HG03469 (cell line): Measurements from ENCODE around the gene PDSS2.

Source experiments
- ATAC-seq: cut with Tn5 transposase; IDR thresholded peaks from one replicate; pipeline ENCODE4 v1.9.1; 2021; ENCODE audit warnings: mild to moderate bottlenecking, moderate library complexity, moderate number of reproducible peaks; ENCODE audit not compliant: unreplicated experiment

Gene PDSS2

DNA sequence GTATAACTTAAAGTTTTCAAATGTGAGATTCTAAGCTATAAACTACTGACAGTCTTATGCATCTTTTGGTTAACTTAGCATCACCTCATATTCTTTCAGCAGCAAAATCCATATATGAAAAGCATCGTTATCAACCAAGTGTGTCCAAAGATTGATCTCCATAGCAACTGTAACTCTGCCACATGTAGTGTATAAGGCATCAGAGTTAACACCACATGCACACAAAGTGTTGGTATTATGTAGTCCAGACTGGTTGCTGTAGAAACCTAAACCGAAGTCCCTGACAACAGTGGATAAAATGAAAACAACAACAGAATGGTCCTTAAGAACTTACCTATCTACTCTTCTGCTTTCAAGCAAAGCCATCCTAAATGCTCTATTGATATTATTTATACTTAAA, 39.6 kb downstream of the PDSS2 start:
- ATAC-seq, result no peak

DNA sequence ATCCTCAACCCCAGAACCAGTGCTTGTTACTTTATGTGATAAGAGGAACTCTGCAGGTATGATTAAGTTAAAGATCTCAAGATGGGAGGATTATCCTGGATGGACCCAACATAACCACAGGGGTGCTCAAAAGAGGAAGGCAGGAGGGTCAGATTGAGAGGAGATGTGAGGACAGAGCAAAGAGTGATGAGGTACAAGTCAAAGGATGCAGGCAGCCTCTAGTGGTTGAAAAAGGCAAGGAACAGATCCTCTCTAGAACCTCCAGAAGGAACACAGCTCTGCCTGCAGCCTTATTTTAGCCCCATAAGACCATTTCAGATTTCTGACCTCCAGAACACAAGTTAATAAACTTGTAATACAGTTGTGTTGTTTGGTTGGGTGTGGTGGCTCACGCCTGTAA, 41.2 kb downstream of the PDSS2 start:
- no peak for ATAC-seq

- no peak for ATAC-seq
Measured at GRCh38 chr6:107416145-107416544, 43.2 kb downstream of the PDSS2 start.

DNA sequence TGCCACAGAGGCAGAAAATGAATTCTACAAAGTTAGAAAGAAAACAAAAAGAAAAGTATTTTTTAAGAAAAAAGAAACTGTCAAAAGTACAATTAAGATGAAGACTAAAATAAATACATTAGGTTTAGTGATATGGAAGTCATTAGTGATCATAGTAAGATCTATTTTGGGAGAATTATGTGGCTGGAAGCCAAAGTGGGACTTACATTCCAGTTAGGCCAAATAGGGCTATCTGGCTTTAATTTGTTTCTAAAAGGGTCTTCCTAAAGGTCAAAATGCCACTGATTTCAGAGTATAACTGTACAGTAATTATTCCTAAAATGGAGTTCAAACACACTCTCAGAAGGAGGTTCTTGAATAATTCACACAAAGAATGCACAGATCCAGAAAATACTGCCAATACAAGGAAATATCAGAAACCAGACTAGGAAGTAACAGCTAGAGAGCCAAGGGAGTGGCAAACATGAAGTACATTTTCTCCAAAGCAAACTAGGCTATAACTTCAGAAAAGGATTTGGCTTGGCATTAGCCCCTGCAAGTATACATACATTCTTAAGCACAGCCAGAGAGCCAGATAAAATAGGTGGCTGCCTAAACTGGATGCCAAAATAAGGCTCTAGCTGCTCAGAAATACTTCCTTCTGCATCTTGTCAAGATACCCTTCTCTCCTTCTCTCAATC, 45.3 kb downstream of the PDSS2 start:
- no peak for ATAC-seq

DNA sequence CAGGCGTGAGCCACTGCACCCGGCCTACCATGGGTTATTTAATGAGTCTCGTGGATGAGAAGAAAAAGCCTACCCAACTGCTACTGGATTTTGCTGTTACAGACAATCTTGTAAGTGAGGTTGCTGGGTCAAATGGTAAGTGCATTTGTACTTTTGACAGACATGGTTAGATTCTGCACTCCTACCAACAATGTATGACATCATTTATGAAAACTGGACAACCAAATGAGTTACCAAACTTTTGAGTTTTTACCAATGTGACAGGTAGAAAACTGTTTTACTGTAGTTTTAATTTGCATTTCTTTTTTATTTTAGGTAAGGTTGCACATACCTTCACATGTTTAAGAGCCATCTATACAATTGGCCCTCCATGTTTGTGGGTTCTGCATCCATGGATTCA, 48.2 kb downstream of the PDSS2 start:
- ATAC-seq, result no peak

DNA sequence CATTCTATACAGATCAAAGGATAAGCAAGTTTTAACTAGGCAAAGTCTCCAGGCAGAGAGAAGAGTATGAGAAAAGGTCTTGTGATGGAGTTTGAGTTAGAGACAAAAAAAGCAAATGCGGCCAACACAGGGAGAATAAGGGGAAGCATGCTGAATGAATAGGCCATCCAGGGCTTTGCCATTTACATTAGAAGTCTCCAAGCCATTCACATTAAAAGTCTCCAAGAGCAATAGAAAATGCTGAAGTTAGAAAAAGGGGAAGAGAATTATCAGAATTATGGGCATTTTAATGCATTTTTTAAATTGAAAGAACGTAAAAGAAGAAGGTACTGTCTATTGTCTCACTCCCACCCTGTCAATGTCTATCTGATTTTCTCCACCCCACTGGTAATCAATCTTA, 49.4 kb downstream of the PDSS2 start:
- ATAC-seq, result no peak

GRCh38 chr6:107408714-107409113, 50.6 kb downstream of the PDSS2 start:
- no peak for ATAC-seq

GRCh38 chr6:107405002-107405401, 54.4 kb downstream of the PDSS2 start:
- ATAC-seq, result no peak

DNA sequence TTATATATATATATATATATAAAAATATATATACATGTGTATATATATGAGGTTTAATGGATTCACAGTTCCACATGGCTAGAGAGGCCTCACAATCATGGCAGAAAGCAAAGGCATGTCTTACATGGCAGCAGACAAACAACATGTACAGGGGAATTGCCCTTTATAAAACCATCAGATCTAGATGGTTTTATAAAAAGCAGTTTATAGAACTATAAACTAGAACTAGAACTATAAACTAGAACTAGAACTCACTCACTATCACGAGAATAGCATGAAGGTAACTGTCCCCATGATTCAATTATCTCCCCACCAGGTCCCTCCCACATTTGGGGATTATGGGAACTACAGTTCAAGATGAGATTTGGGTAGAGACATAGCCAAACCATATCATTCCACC, 56.8 kb downstream of the PDSS2 start:
- ATAC-seq, result no peak

GRCh38 chr6:107401573-107401972, 57.8 kb downstream of the PDSS2 start:
- no peak for ATAC-seq

DNA sequence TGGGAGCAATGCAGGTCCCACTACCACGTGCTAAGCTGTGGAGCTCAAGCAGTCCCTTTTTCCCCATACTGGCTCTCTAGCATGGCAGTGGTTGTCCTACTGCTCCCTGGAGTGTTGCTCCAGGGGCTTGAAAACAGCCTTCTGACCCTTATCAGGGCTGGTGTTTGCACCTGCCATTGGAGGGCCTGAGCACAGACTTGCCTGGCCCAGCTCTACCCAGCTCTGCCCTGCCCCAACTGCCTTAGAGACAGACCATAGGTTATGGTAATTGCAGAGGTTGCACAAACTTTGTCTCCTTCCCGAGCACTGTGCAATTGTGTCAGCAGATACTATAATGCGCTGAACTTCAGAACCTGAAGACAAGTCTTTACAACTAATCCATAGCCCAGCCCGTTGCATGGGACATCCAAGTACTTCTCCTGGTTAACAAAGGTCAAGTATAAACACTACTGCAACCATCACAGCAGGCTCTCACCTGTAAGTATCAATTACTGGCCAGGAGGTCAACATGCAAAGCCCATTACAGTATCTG, 58.7 kb downstream of the PDSS2 start:
- no peak for ATAC-seq

GRCh38 chr6:107399935-107400334, 59.4 kb downstream of the PDSS2 start:
- no peak for ATAC-seq

- ATAC-seq, result no peak
Measured at GRCh38 chr6:107398001-107398400, 61.4 kb downstream of the PDSS2 start.

- ATAC-seq, result no peak
Measured at GRCh38 chr6:107396211-107396610, 63.2 kb downstream of the PDSS2 start.

DNA sequence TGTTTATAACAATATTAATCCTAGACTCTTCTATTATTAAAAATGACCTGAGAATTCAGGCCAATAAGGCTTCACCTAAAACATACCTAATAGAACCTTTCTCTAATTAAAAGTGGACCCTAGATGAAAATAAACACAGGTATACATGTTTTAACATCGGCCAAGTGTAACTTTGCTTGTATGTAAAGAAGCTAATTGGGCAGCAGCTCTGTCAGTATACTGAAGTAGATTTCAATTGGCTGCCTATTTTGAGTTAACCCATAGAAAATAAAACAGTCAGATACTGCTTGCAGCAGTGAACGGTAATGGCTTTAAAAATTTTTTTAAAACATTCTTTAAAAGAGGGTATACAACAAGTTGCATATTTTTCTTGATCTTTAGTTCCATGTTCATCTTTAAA, 67.3 kb downstream of the PDSS2 start:
- no peak for ATAC-seq

- no peak for ATAC-seq
Measured at GRCh38 chr6:107390685-107391435, 68.5 kb downstream of the PDSS2 start.

DNA sequence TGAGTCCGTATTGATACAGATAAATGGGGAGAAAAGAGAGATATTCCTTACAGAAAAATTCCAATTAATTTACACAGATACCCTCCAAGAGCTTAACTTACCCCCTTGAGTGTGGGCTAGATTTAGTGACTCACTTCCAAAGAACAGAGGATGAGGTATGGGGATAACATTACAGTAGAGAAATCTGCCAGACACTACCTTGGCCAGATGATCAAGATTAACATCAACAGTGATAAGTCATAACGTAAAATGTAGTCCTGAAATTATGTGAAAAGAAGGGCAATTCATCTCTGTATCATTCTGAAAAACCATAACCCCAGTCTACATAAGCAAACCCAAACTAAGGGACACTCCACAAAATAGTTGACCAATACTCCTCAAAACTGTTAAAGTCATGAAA, 69.3 kb downstream of the PDSS2 start:
- no peak for ATAC-seq

DNA sequence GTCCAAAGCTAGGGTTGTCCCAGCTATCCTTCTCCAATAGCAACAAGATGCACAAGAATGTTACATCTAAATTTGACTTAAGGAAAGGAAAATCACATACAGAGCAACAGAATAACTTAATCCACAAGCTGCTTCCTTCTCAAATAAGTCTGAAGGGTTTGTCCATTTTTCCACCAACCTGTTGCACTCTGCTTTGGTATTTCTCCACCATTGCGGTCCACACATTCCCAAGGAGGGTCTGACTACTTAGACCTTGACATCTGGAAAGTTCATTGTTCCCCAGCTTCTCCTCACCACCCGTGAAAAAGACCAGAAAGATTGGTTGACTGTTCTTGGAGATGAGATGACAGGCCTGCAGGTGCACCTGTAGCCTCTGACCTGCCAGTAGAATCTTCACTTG, 72.5 kb downstream of the PDSS2 start:
- no peak for ATAC-seq

GRCh38 chr6:107386340-107386739, 73.0 kb downstream of the PDSS2 start:
- ATAC-seq, result no peak

DNA sequence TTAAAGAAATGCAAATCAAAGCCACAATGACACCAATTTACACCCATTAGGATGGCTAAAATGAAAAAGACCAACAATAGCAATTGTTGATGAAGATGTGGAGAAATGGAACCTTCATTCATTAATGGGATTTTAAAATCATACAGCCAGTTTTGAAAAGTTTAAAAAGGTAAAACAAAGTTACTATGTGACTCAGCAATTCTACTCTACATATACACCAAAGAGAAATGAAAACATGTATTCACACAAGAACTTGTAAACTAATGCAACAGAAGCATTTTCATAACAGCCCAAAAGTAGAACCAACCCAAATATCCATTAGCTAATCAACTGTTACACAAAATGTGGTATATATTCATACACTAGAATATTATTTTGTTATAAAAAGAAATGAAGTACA, 75.7 kb downstream of the PDSS2 start:
- no peak for ATAC-seq

GRCh38 chr6:107374264-107374663, 85.1 kb downstream of the PDSS2 start:
- no peak for ATAC-seq

DNA sequence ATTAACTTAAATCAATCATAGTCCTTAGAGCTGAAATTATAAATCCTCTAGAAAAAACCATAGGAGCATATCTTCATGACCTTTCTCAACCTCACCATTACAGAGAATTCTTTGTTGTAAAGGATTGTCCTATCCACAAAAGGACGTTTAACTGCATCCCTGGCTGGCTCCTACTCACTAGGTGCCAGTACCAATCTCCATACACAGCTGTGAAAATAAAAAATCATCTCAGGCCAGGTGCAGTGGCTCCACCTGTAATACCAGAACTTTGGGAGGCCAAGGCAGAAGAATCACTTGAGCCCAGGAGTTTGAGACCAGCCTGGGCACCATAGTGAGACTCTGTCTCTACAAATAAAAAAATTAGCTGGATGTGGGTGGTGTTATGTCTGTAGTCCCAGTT, 89.9 kb downstream of the PDSS2 start:
- no peak for ATAC-seq
